Stimulated activated naive CD4-positive, alpha-beta T cell treated with Interleukin-2 at 50 U/mL for 16 hours (primary cell): Measurements from ENCODE around the gene RPL32.
A peak's percentile ranks its signal among the peaks of the same experiment; 100 is the strongest.
"Not testable (repeated sequence)": the region's sequence is repeated elsewhere in the genome, so short reads cannot be mapped to it uniquely, and the experiment has no call there.

Experiments
- DNase-seq: peaks from one replicate; lab custom pipeline; 2025; lab: John Stamatoyannopoulos, UW

Gene RPL32

GRCh38 chr3:12841149-12841969 lies at the start of gene RPL32:
RPL32 (minus strand) TSS chr3:12841565; CDS start chr3:12840237, 1,328 bp downstream.
- DNase-seq: peak; percentile 83

DNA sequence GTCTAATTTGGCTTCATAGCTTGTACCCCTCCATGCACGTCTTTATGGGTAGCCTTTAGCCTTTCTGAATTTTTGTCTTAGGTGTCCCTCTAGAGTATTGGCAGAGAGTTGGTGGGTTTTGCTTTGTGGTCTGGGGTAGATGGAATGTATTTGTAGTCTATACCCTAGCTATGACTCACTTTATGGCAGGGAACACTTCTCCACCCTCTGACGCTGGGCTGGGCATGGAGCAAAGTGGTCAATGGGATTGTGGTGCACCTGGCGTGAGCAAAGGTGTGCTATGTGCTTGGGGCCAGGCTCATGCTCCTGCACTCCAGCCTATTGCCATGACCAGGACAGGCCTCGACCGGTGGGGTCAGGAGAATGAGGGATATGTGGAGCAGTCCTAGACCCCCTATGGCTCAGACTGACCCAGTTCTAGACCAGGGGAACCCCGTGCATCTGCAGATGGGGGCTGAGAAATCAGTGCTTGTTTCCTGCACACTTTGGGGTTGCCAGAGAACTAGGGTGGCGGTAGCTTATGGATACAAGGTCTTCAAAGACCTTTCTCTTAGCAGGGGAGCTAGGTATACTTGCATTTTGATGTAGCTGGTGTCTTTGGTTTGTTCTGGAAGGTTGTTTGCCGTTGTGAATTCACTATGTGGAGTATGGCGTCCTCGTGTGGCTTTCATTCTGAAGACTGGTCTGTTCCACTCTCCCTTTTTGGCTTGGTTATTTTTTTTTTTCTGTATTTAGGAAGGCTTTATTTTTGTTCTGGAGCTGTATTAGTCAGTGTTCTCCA lies 49.4 kb upstream of the RPL32 start:
- DNase-seq: no peak

DNA sequence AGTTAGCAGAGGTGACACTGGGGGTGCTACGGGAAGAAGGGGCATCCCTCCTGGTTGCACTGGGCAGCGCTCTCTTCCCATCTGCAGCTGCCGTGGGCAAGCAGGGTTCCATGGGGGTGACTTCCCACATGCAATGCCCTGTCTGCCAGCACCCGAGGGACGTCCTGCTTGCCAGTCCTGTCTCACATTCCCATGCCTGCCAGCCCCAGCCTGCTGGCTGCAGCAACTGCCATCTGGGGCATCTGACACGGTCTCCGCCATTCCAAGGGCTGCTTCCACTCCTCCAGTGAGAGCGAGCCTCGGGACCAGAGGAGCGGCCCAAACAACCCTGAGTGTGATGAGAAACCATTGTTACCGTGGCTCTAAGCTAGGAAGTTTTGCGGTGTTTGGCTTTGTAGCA lies 45.4 kb upstream of the RPL32 start:
- DNase-seq: no peak

DNA sequence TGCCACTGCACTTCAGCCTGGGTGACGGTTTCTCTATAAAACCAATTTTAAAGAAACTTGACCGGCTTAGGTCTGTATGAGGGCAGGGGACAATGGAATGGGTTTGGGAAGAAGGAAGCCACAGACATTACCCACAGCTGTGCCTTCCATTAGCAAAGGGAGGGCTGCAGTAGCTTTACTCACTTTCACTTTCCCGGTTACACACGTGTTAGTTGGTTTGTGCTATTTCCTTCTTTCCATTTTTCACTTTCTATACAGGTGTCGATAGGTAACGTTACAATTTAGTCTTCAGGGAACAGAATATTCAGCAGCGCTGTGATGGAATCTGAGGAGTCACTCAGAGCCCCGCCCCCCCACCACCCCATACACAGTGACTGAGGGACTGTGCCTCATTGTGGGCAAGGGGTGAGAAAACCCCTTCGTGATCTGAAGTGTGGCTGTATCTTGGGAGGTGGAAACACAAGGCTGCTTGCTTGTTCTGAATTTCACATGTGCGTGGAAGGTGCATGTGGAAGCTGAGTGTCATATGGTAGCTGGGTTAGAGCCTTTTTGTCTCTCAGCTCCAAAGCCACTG lies 44.8 kb upstream of the RPL32 start:
- DNase-seq: peak; percentile 25

- no peak for DNase-seq
Observed at GRCh38 chr3:12885583-12885930, 44.2 kb upstream of the RPL32 start.

DNA sequence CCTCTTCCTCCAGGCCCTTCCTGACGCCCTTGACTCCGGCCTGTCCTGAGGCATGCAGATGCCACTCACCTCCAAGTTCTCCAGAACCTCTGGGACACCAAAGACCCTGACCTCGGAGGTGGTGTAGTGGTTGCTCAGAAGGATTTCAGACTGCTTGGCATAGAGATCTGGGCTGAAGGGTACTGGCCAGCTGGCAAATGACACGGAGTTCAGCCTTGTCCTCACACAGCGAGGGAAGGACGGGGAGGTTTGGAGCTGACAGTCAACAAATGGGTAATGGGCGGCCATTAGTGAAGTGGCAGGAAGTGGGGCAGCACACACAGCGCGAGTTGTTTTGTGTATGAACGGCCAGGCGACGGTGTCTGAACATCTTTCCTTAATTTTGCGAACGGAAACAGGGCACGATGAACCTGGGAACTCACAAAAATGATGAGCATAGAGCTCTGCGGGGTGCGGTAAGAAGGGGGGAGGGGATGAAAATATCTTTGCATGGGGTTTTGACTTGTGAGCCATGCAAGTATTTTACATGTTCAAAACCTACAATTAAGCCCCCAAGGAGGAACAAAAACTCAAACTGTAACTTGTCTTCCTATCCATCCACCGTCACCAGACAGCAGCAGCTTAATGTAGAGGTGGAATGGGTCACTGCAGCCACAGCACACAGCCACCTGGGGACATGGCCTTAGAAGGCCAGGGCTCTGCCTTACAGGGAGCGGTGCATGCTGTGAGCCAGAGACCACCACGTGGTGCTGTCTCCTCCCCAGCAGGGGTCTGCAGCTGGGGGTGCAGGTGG lies 43.6 kb upstream of the RPL32 start:
- DNase-seq: no peak

- DNase-seq: no peak
Observed at GRCh38 chr3:12884186-12884680, 42.9 kb upstream of the RPL32 start.

GRCh38 chr3:12882336-12883310 lies 41.3 kb upstream of the RPL32 start:
- DNase-seq: no peak

DNA sequence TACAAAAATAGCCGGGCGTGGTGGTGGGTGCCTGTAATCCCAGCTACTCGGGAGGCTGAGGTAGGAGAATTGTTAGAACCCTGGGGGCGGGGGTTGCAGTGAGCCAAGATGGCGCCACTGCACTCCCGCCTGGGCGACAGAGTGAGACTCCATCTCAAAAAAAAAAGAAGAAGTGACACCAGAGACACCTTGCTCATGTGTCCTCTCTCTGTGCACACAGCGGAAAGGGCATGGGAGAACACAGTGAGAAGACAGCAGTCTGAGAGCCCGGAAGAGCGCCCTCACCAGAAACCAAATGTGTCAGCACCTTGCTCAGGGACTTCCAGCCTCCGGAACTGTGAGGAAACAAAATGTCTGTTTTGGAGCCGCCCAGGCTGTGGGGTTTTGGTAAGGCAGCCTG lies 40.5 kb upstream of the RPL32 start:
- not testable (repeated sequence) for DNase-seq

GRCh38 chr3:12879191-12879815 lies 37.9 kb upstream of the RPL32 start:
- DNase-seq: no peak

- DNase-seq: not testable (repeated sequence)
Observed at GRCh38 chr3:12878758-12879157, 37.4 kb upstream of the RPL32 start.

- no peak for DNase-seq
Observed at GRCh38 chr3:12878141-12878574, 36.8 kb upstream of the RPL32 start.

GRCh38 chr3:12877040-12877439 lies 35.7 kb upstream of the RPL32 start:
- no peak for DNase-seq

DNA sequence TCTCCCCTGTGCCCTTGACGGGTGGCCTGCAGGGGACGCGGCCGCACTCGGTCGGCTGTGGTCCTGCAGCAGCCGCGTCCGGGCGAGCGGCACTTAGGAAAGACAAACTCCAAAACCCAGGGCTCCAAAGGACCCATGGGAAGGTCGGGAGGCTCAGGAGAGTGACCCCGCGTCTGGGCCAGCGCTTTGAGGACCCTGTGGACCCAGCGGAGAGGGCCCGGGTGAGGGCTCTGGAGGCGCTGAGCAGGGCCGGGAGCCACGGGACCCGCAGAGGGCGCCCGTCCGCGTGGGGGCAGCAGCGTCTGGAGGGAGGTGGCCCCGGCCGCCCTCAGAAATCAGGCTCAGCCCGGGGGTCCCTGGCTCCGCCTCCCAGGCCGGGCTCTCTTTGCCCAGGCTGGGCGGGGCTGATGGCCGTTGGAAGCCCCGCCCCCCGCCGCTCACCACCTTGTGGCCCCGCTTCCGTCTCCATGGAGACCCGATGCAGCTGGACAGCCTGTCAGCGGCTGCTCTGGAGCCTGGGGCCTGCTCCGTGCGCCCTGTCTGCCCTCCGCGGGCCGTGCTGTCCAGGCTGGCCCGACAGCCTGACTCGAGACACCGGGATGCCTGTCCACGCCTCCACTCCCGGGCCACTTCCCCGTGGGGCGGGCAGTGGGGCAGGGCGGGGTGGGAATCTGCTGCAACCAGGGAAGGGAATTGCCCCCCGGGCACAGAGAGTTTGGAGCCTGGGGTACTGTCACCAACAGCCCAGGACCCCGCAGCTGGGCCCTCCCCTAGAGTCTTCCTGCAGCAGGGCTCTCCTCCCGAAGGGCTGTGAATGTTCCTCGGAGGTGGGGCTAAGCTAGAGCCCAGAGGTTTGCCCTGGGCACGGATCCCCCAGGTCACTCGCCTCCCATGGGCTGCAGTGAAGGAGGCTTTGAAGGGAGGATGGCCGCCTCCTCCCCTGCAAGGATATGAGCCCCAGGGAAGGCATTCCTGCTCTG lies 34.8 kb upstream of the RPL32 start:
- no peak for DNase-seq

DNA sequence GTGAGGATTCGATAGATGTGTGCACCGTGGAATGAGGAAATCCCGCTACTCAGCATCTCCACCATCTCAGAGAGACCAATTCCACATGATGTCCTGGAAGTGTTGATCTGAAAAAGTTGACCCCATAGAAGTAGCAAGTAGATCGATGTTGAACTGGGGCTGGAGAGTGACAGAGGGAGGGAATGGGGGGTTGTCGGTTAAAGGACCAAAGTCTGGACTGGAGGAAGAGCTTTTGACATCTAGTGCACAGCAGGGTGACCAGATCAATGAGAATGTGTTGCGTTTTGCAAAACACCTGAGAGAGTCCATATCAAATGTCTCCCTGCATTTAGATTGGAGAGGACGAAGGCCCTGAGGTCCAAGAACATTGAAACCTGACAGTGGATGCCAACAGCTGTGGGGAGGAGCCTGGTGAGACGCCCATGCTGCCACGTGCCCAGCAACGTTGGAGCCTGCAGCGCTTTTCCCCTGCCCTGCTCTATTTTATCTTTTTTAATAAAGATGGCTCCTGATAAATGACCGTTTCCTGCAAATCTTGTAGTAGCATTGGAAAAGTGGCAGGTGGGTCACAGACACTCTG lies 30.1 kb upstream of the RPL32 start:
- DNase-seq: no peak

DNA sequence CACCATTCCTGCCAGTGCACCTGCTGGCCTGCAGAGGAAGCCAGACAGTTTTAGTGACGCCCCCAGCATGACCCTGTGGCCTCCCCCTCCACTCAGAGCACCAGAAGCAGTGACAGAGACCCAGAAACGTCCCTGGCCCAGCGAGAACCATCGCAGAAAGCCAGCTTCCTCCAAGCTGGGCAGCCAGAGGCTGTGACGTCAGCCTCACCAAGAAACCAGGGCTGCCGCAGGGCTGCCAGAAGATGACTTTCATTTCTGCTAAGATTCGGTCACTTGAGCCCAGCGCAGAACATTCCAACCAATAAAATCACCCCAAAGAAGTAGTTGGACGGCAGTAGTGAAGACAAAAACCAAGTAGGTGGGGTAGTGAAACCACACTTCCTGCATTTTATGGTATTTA lies 29.6 kb upstream of the RPL32 start:
- no peak for DNase-seq

GRCh38 chr3:12869035-12869621 lies 27.8 kb upstream of the RPL32 start:
- peak; percentile 4 for DNase-seq
